ENCODE results near the gene MYL5.

MYL5 gene

GRCh38 chr4:675036-675882 is 917 bp downstream of the MYL5 start:
- peak overlapping the region; percentile 78 for H3K4me3 ChIP-seq (ENCODE audit: low read depth, low read length)
- peak; percentile 69 for DNase-seq (ENCODE audit: low read depth)
- TF ChIP-seq MYC (IDR thresholded peaks at IDR 0.05; ENCODE audit: low read depth, low read length) (no peak), MAX (IDR thresholded peaks at IDR 0.05; ENCODE audit: low read depth, low read length) (peak; percentile 12; the same call in 1 of the 2 replicates), POLR2A (IDR thresholded peaks at IDR 0.05; ENCODE audit: extremely low read depth, insufficient read length) (peak; percentile 24)

- DNase-seq (ENCODE audit: low read depth), result peak; percentile 66
- peak; percentile 37; the same call in 1 of the 2 replicates for TF ChIP-seq MYC (IDR thresholded peaks at IDR 0.05; ENCODE audit: low read depth, low read length)
- TF ChIP-seq MAX (IDR thresholded peaks at IDR 0.05; ENCODE audit: low read depth, low read length), result 0 out of 2 replicates have a peak, but pooled peaks have one; percentile 38
- TF ChIP-seq CTCF (IDR thresholded peaks at IDR 0.05; ENCODE audit: low read depth, low read length), result no peak
- TF ChIP-seq POLR2A (IDR thresholded peaks at IDR 0.05; ENCODE audit: extremely low read depth, insufficient read length), result no peak
- H3K4me3 ChIP-seq (ENCODE audit: low read depth, low read length), result no peak overlapping the region
Measured at GRCh38 chr4:675980-676870, 1.9 kb downstream of the MYL5 start.

- DNase-seq (ENCODE audit: low read depth), result no peak
- no peak overlapping the region for H3K4me3 ChIP-seq (ENCODE audit: low read depth, low read length)
- TF ChIP-seq CTCF (IDR thresholded peaks at IDR 0.05; ENCODE audit: low read depth, low read length) (no peak), MYC (IDR thresholded peaks at IDR 0.05; ENCODE audit: low read depth, low read length) (no peak), MAX (IDR thresholded peaks at IDR 0.05; ENCODE audit: low read depth, low read length) (no peak), POLR2A (IDR thresholded peaks at IDR 0.05; ENCODE audit: extremely low read depth, insufficient read length) (no peak)
Measured at GRCh38 chr4:676871-677235, 2.5 kb downstream of the MYL5 start.

GRCh38 chr4:677431-678293 is 3.3 kb downstream of the MYL5 start:
- H3K4me3 ChIP-seq (ENCODE audit: low read depth, low read length), result no peak overlapping the region
- DNase-seq (ENCODE audit: low read depth), result peak; percentile 59
- TF ChIP-seq CTCF (IDR thresholded peaks at IDR 0.05; ENCODE audit: low read depth, low read length) (no peak), POLR2A (IDR thresholded peaks at IDR 0.05; ENCODE audit: extremely low read depth, insufficient read length) (no peak), MAX (IDR thresholded peaks at IDR 0.05; ENCODE audit: low read depth, low read length) (no peak), MYC (IDR thresholded peaks at IDR 0.05; ENCODE audit: low read depth, low read length) (no peak)

- H3K4me3 ChIP-seq (ENCODE audit: low read depth, low read length), result no peak overlapping the region
- DNase-seq (ENCODE audit: low read depth), result no peak
- TF ChIP-seq MAX (IDR thresholded peaks at IDR 0.05; ENCODE audit: low read depth, low read length), result no peak
- TF ChIP-seq POLR2A (IDR thresholded peaks at IDR 0.05; ENCODE audit: extremely low read depth, insufficient read length), result peak; percentile 6
- TF ChIP-seq MYC (IDR thresholded peaks at IDR 0.05; ENCODE audit: low read depth, low read length), result no peak
- TF ChIP-seq CTCF (IDR thresholded peaks at IDR 0.05; ENCODE audit: low read depth, low read length), result no peak
Measured at GRCh38 chr4:678331-679103, 4.2 kb downstream of the MYL5 start.
